ENCODE results near the gene TMEM45B. TPM values are rescaled to one million over a fixed set of nuclear protein-coding genes. Genes with fewer than 3 reads are reported as not detected.
"Not testable (repeated sequence)": the region's sequence is repeated elsewhere in the genome, so short reads cannot be mapped to it uniquely, and the experiment has no call there.

The TMEM45B gene
- total RNA-seq, 4 donors from 2014 or later: 30.1 to 127 (median 92.9) TPM

DNA sequence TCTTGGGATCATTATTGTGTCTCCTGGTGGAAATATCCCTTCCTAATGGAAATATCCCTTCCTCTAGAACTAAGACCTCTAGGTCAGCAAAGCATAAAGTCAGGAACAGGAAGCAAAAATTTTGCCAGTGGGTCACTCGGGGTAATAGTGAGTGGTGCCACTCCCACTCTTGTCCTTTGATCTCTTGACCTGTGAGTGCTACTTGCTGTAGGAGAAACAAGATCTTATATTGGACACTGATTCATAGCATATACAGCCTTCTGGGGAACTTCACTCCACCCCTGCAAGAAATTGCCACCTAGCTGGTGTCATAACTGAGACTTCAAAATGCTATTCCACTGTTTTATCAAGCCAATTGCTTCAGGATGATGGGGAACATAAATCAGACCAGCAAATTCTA is 44.7 kb upstream of the TMEM45B start:
- WGBS, 2 donors: 46 to 73% methylated on average over 1 of the region's 1 CpG
- intact Hi-C loops (cut with DNase I): no loop called here
- no peak for DNase-seq
- Histone ChIP-seq H3K4me1 (peaks cover 0 to 3% (median 0%) of the 10 kb centered on the region in 3 donors), H3K9me3 (peaks cover 0 to 8% (median 0%) of the 10 kb centered on the region in 3 donors), H3K4me3 (no peak overlapping the region), H3K27ac (no peak overlapping the region), H3K36me3 (no peaks in the 10 kb centered on the region), H3K27me3 (no peaks in the 10 kb centered on the region)
- TF ChIP-seq, protein P1, sequence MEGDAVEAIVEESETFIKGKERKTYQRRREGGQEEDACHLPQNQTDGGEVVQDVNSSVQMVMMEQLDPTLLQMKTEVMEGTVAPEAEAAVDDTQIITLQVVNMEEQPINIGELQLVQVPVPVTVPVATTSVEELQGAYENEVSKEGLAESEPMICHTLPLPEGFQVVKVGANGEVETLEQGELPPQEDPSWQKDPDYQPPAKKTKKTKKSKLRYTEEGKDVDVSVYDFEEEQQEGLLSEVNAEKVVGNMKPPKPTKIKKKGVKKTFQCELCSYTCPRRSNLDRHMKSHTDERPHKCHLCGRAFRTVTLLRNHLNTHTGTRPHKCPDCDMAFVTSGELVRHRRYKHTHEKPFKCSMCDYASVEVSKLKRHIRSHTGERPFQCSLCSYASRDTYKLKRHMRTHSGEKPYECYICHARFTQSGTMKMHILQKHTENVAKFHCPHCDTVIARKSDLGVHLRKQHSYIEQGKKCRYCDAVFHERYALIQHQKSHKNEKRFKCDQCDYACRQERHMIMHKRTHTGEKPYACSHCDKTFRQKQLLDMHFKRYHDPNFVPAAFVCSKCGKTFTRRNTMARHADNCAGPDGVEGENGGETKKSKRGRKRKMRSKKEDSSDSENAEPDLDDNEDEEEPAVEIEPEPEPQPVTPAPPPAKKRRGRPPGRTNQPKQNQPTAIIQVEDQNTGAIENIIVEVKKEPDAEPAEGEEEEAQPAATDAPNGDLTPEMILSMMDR (IDR thresholded peaks at IDR 0.05): no peak
- TF ChIP-seq POLR2A (IDR thresholded peaks at IDR 0.05): no peak

DNA sequence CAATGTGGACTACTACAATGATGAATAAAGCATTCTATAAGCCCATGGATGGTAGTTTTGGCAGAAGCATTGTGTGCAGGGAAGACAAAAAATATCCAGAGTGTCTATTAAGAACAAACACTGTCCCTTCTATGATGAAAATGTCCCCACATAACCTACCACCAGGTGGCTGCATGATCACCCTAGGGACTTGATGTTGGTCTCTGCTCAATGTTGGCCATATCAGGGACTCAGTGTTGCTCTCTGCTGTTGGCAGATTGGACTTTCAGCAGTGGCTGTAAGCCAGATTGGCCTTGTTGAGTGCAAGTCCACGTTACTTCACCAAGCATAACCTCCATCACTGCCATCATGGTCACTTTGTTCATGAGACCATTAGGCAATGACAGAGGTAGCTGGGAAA is 44.2 kb upstream of the TMEM45B start:
- WGBS, 2 donors: 67 to 71% methylated on average over 1 of the region's 1 CpG
- H3K9me3 ChIP-seq; intact Hi-C loops (cut with DNase I); H3K4me3 ChIP-seq; H3K36me3 ChIP-seq; H3K27ac ChIP-seq; H3K4me1 ChIP-seq; H3K27me3 ChIP-seq; DNase-seq: not testable (repeated sequence)
- TF ChIP-seq, protein P1 (IDR thresholded peaks at IDR 0.05): peak in 1 of 6 experiments; percentile 22

DNA sequence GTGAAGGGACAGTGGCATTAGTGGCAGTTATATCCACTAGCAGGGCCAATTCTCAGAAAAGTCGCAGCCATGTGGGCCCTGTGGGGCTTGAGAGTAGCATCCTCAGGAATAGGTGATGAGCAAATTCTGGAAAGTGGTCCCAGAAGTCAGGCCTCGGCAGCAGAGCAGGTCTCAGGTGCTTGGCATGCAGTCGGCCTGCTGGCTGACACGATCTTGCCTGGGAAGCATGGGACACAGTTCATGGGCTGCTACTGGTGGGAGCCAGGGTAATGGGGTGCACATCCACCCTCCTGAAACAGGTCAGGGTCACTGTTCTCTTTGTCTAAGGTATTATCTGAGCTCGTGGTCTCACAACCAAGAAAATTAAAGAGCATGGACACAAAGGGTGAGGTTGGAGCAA is 36.8 kb upstream of the TMEM45B start:
- H3K36me3 ChIP-seq: no peaks in the 10 kb centered on the region
- H3K9me3 ChIP-seq: no peaks in the 10 kb centered on the region
- intact Hi-C loops (cut with DNase I): no loop called here
- no peaks in the 10 kb centered on the region for H3K27me3 ChIP-seq
- TF ChIP-seq POLR2A (IDR thresholded peaks at IDR 0.05): no peak
- TF ChIP-seq, protein P1 (IDR thresholded peaks at IDR 0.05): no peak
- no peak overlapping the region for H3K27ac ChIP-seq
- no peak overlapping the region for H3K4me3 ChIP-seq
- H3K4me1 ChIP-seq: peaks cover 0 to 3% (median 0%) of the 10 kb centered on the region in 3 donors
- no peak for DNase-seq
- 72 to 79% methylated on average over 4 to 5 of the region's 5 CpGs for WGBS, 2 donors

DNA sequence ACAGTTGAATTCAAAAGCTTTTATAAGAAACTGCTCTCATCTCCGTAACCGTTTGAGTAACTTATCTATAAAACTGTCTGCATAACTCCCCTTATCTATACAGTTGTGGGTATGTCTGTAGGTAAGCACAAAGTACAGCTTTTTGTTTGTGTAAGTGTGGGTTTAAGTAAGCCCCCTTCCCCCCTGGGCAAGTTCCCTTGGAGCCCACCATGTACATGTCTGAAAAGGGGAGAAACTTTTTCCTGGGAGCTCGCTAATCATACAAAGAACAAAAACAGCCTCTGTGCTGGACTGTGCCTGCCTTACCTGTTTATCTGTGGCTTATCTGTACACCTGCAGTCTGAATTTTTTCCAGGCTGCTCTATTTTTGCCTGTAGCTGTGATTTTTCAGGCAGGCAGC is 36.3 kb upstream of the TMEM45B start:
- H3K4me1 ChIP-seq: peaks cover 0 to 3% (median 0%) of the 10 kb centered on the region in 3 donors
- H3K27ac ChIP-seq: no peak overlapping the region
- H3K4me3 ChIP-seq: no peak overlapping the region
- H3K9me3 ChIP-seq: no peaks in the 10 kb centered on the region
- TF ChIP-seq, protein P1 (IDR thresholded peaks at IDR 0.05): no peak
- TF ChIP-seq POLR2A (IDR thresholded peaks at IDR 0.05): no peak
- no peak for DNase-seq
- intact Hi-C loops (cut with DNase I): no loop called here
- 65 to 68% methylated on average over 3 of the region's 3 CpGs for WGBS, 2 donors
- no peaks in the 10 kb centered on the region for H3K27me3 ChIP-seq
- H3K36me3 ChIP-seq: no peaks in the 10 kb centered on the region

DNA sequence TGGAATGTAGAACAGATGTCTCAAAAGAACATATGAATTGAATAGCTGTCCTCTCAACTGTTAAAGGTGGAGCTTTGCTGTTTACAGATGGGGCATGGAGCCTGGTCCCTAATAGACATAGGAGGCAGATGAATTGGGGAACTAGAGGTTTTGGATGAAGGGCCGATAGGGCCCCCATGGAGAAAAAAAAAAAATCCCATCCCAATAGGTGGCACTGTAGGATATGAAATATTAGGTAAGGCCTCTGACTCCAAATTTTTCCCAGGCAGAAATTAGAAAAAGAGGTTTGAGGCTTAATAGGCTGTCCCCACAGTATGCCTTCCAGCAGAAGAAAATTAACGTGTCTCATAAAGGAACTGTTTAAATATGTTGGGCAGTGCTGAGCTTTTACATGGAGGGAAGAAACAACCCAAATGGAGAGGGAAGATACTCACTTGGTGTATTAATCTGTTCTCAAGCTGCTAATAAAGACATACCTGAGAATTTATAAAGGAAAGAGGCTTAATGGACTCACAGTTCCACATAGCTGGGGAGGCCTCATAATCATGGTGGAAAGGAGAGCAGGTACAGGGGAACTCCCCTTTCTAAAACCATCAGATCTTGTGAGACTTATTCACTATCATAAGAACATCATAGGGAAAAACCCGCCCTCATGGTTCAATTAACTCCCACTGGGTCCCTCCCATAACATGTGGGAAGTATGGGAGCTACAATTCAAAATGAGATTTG is 30.1 kb upstream of the TMEM45B start:
- H3K27me3 ChIP-seq: no peaks in the 10 kb centered on the region
- intact Hi-C loops (cut with DNase I): loop anchor here (10.0 kb wide), 1 partner anchor 69 kb away; no protein-coding TSS in a partner anchor

DNA sequence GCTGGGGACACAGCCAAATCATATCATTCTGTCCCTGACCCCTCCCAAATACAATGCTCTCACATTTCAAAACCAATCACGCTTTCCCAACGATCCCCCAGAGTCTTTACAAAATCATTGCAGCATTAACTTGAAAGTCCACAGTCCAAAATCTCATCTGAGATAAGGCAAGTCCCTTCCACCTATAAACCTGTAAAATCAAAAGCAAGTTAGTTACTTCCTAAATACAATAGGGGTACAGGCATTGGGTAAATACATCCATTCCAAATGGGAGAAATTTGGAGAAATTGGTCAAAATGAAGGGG is 29.6 kb upstream of the TMEM45B start:
- H3K4me1 ChIP-seq, H3K4me3 ChIP-seq, H3K27ac ChIP-seq, H3K9me3 ChIP-seq, H3K36me3 ChIP-seq, H3K27me3 ChIP-seq, DNase-seq: not testable (repeated sequence)
- 80 to 86% methylated on average over 2 of the region's 2 CpGs for WGBS, 2 donors
- intact Hi-C loops (cut with DNase I): loop anchor here (10.0 kb wide), 1 partner anchor 69 kb away; no protein-coding TSS in a partner anchor

More for the DNA sequence above, 30.1 kb upstream of the TMEM45B start:
- no peaks in the 10 kb centered on the region for H3K9me3 ChIP-seq
- TF ChIP-seq, protein P1 (IDR thresholded peaks at IDR 0.05): peak in 2 of 6 experiments; percentile 11 to 47
- no peak for TF ChIP-seq POLR2A (IDR thresholded peaks at IDR 0.05)
- 56 to 58% methylated on average over 3 of the region's 3 CpGs for WGBS, 2 donors
- DNase-seq: no peak
- H3K36me3 ChIP-seq: no peaks in the 10 kb centered on the region
- H3K4me3 ChIP-seq: no peak overlapping the region
- H3K4me1 ChIP-seq: no peaks in the 10 kb centered on the region
- no peak overlapping the region for H3K27ac ChIP-seq

Measured in esophagus squamous epithelium (tissue), 5 donors.